Panc1 (cell line): ENCODE results near the gene SPR.

ENCODE experiments used
- CTCF ChIP-seq: fragments of 450-650 bp; IDR thresholded peaks from 2 replicates; pipeline ENCODE4 v1.5.1; 2017; ENCODE audit warnings: mild to moderate bottlenecking
- POLR2AphosphoS5 ChIP-seq: IDR thresholded peaks from 2 replicates; pipeline ENCODE4 v1.6.1; 2012; ENCODE audit warnings: mild to moderate bottlenecking, low read depth, low read length, moderate library complexity

- TF ChIP-seq CTCF = no peak
- TF ChIP-seq POLR2AphosphoS5 = no peak
These were observed 14.2 kb downstream of the SPR start for GRCh38 chr2:72901426-72901825.
